ENCODE data around the gene SETD7. TPM values are rescaled to one million over a fixed set of nuclear protein-coding genes. Genes with fewer than 3 reads are reported as not detected.

SETD7 gene
- total RNA-seq, 1 donor = 99.5 TPM

DNA sequence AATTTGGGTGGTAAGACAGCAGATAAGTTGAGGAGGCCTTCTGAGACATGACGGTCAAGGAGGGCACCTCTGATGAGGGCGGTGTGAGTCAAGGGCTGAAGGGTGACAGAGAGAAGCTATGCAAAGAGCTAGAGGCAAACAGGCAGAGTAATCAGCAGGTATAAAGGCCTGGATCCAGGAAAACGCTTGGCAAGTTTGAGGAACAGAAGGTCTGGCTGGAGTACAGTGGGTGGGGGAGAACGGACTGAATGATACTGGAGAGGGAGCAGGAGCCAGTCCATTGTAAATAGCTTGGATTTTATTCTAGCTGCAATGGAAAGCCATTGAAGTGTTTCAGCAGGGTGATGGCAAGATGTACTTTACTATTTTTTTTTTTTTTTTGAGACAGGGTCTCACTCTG is 62.8 kb downstream of the SETD7 start:
- Histone ChIP-seq H3K4me2 (ENCODE audit: insufficient read depth, low read length) (no peak overlapping the region), H3K9me3 (ENCODE audit: low read depth, low read length) (no peaks in the 10 kb centered on the region), H2AFZ (ENCODE audit: low read length) (no peak overlapping the region), H3K4me3 (ENCODE audit: insufficient read depth, low read length) (no peak overlapping the region), H4K20me1 (ENCODE audit: insufficient read depth, low read length) (no peaks in the 10 kb centered on the region), H3K27ac (ENCODE audit: low read depth, low read length) (no peak overlapping the region), H3K36me3 (ENCODE audit: insufficient read depth, low read length) (no peaks in the 10 kb centered on the region), H3K79me2 (ENCODE audit: insufficient read depth, low read length) (no peaks in the 10 kb centered on the region), H3K4me1 (ENCODE audit: insufficient read depth, low read length) (peaks cover 4% of the 10 kb centered on the region), H3K27me3 (ENCODE audit: insufficient read depth, low read length) (no peaks in the 10 kb centered on the region)
- TF ChIP-seq, protein P1, sequence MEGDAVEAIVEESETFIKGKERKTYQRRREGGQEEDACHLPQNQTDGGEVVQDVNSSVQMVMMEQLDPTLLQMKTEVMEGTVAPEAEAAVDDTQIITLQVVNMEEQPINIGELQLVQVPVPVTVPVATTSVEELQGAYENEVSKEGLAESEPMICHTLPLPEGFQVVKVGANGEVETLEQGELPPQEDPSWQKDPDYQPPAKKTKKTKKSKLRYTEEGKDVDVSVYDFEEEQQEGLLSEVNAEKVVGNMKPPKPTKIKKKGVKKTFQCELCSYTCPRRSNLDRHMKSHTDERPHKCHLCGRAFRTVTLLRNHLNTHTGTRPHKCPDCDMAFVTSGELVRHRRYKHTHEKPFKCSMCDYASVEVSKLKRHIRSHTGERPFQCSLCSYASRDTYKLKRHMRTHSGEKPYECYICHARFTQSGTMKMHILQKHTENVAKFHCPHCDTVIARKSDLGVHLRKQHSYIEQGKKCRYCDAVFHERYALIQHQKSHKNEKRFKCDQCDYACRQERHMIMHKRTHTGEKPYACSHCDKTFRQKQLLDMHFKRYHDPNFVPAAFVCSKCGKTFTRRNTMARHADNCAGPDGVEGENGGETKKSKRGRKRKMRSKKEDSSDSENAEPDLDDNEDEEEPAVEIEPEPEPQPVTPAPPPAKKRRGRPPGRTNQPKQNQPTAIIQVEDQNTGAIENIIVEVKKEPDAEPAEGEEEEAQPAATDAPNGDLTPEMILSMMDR (IDR thresholded peaks at IDR 0.05; ENCODE audit: extremely low read depth, low read depth, low read length) = no peak
- no peak for DNase-seq (ENCODE audit: insufficient read length, low spot score, missing footprints)

DNA sequence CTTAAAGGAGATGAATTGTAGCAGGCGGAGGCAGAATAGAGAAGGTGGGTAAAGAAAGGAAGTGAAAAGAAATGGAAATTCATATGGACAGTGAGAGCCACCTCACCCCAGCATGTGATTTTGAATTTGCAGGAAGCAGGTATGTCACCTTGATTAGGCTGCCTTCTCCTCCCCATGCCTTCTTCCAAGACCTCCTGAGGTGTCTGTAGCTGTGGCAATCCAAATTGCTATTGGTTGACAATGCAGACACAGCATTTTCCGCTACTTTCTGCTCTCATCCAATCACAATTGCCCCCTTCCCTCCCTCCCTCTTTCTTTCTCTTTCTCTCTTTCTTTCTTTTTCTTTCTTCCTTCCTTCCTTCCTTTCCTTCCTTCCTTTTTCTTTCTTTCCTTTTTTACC is 63.6 kb downstream of the SETD7 start:
- DNase-seq (ENCODE audit: insufficient read length, low spot score, missing footprints) = no peak
- Histone ChIP-seq H3K79me2 (ENCODE audit: insufficient read depth, low read length) (no peaks in the 10 kb centered on the region), H3K4me3 (ENCODE audit: insufficient read depth, low read length) (no peak overlapping the region), H4K20me1 (ENCODE audit: insufficient read depth, low read length) (no peaks in the 10 kb centered on the region), H2AFZ (ENCODE audit: low read length) (no peak overlapping the region), H3K27ac (ENCODE audit: low read depth, low read length) (no peak overlapping the region), H3K9me3 (ENCODE audit: low read depth, low read length) (no peaks in the 10 kb centered on the region), H3K36me3 (ENCODE audit: insufficient read depth, low read length) (no peaks in the 10 kb centered on the region), H3K4me1 (ENCODE audit: insufficient read depth, low read length) (peaks cover 3% of the 10 kb centered on the region), H3K4me2 (ENCODE audit: insufficient read depth, low read length) (no peak overlapping the region), H3K27me3 (ENCODE audit: insufficient read depth, low read length) (no peaks in the 10 kb centered on the region)
- TF ChIP-seq, protein P1 (IDR thresholded peaks at IDR 0.05; ENCODE audit: extremely low read depth, low read depth, low read length) = no peak

DNA sequence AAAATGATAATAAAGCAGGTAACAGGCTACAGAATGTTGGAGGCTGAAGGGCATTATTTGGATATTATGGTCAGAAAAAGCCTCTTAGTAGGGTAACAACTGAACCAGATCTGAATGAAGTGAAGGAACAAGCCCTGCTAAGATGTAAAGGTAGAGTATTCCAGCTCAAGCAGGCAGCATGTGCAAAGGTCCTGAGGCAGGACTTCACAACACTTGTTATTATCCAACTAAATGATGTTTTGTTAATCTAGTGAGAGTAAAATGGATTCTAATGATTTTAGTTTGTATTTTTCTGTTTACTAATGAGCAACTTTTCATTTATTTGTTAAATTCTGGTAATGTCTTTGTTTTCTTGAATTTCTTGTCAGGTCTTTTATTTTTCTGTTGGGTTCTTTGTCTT is 66.4 kb downstream of the SETD7 start:
- H3K27me3 ChIP-seq (ENCODE audit: insufficient read depth, low read length) = no peaks in the 10 kb centered on the region
- H4K20me1 ChIP-seq (ENCODE audit: insufficient read depth, low read length) = no peaks in the 10 kb centered on the region
- no peaks in the 10 kb centered on the region for H3K79me2 ChIP-seq (ENCODE audit: insufficient read depth, low read length)
- H3K36me3 ChIP-seq (ENCODE audit: insufficient read depth, low read length) = no peaks in the 10 kb centered on the region
- no peak overlapping the region for H3K27ac ChIP-seq (ENCODE audit: low read depth, low read length)
- H2AFZ ChIP-seq (ENCODE audit: low read length) = no peak overlapping the region
- no peak for DNase-seq (ENCODE audit: insufficient read length, low spot score, missing footprints)
- no peak overlapping the region for H3K4me3 ChIP-seq (ENCODE audit: insufficient read depth, low read length)
- H3K9me3 ChIP-seq (ENCODE audit: low read depth, low read length) = no peaks in the 10 kb centered on the region
- peaks cover 9% of the 10 kb centered on the region for H3K4me1 ChIP-seq (ENCODE audit: insufficient read depth, low read length)
- H3K4me2 ChIP-seq (ENCODE audit: insufficient read depth, low read length) = no peak overlapping the region
- TF ChIP-seq, protein P1 (IDR thresholded peaks at IDR 0.05; ENCODE audit: extremely low read depth, low read depth, low read length) = no peak

DNA sequence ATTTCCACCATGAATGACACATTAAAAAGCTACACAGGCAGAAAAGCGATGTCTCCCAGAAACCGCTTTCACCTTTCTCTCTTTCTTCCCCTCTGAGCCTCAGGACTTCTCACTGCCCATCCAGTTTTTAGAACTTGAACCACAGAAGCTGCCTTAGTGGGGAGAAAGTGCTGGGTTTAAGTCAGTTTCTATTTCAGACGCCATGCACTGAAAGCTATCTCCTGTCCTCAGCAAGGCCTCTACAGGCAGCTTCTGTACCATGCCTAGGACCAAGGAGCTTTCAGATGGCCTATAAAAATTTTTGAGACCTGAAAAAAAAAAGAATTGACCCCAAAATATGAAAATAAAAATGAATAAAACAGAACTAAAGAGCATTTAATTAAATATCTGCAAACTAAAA is 67.6 kb downstream of the SETD7 start:
- DNase-seq (ENCODE audit: insufficient read length, low spot score, missing footprints) = no peak
- Histone ChIP-seq H3K9me3 (ENCODE audit: low read depth, low read length) (no peaks in the 10 kb centered on the region), H4K20me1 (ENCODE audit: insufficient read depth, low read length) (no peaks in the 10 kb centered on the region), H2AFZ (ENCODE audit: low read length) (no peak overlapping the region), H3K27me3 (ENCODE audit: insufficient read depth, low read length) (no peaks in the 10 kb centered on the region), H3K4me3 (ENCODE audit: insufficient read depth, low read length) (no peak overlapping the region), H3K4me1 (ENCODE audit: insufficient read depth, low read length) (peaks cover 9% of the 10 kb centered on the region), H3K79me2 (ENCODE audit: insufficient read depth, low read length) (no peaks in the 10 kb centered on the region), H3K4me2 (ENCODE audit: insufficient read depth, low read length) (no peak overlapping the region), H3K36me3 (ENCODE audit: insufficient read depth, low read length) (no peaks in the 10 kb centered on the region), H3K27ac (ENCODE audit: low read depth, low read length) (no peak overlapping the region)
- TF ChIP-seq, protein P1 (IDR thresholded peaks at IDR 0.05; ENCODE audit: extremely low read depth, low read depth, low read length) = no peak

Measured in osteoblast (primary cell).